Measurements from ENCODE around the gene TREML1.

The TREML1 gene

GRCh38 chr6:41167173-41167963 lies 13.2 kb upstream of the TREML1 start:
- no peak for TF ChIP-seq CTCF (IDR thresholded peaks at IDR 0.05; ENCODE audit: low read depth, low read length)
- no peak for DNase-seq (ENCODE audit: extremely low read depth, low read depth)

DNA sequence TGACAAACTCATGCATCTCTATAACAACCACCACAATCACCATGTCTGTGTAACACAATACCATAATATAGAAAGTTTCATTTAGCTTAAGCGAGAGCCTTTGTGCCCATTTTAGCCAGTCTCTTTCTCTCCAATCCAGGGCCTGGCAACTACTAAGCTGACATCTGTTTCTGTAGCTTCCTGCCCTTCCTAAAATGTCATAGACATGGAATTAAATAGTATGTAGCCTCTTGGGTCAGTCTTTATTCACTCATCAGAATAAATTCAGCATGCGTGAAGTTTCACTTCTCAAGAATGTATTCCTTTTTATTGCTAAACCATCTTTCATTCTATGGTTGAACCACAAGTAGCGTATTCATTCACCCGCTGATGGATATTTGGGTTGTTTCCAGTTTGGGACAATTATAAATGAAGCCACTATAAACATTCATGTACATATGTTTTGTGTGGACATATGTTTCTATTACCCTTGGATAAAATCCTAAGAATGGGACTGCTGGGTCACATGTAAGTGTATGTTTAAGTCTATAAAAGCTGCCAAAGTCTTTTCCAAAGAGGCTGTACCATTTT lies 10.5 kb upstream of the TREML1 start:
- no peak for DNase-seq (ENCODE audit: extremely low read depth, low read depth)
- no peak for TF ChIP-seq CTCF (IDR thresholded peaks at IDR 0.05; ENCODE audit: low read depth, low read length)

DNA sequence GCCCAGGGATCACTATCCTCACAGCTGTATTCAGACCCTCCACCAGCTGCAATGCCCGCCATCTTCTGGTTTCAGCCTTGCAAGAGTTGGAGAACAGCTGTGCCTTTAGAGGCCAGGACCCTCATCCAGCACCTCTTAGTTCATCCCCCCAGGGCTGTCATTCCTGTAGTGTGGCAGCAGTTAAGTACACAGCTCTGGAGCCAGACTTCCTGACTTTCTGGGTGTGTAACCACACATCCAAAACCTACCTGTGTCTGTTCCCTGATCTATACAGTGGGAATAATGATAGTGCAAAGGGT lies 9.2 kb upstream of the TREML1 start:
- no peak for TF ChIP-seq CTCF (IDR thresholded peaks at IDR 0.05; ENCODE audit: low read depth, low read length)
- DNase-seq (ENCODE audit: extremely low read depth, low read depth): no peak

DNA sequence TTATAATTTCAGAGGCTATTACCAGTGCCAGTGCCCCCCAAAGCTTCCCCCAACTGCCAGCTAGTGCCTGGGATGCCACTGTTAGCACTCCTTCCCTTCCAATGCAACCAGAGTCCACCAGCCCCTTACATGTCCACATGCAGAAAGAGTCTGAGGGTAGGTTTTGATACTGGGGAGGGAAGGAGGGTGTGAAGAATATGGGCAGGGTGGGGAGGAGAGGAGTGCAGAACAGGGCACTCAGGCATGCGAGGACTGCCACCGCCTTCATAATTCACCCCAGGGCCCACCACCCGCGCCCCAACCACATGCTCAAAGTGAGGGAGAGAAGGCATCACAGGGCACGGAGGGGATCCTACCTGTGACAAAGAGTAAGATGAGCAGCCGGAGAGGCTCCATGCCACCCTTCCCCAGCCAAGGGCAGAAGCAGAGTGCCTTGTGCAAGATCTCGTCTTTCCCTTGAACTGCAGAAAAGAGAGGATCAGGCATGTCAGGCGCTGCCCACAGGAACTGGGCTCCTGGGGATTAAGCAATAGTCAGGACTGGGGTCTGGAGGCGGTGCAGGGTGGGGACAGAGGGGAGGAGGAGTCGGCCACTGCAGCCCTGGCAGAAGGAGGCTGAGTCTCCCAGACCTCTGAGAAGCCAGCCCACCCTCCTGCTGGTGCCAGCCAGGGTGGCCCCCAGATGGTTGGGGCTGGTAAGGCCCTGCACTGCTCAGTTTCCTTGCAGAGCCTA lies 8.7 kb upstream of the TREML1 start, which contains the start of gene TREM2:
Gene TREM2 (minus strand): TSS at position 430 of the 732 bp plus-strand sequence. CDS start 34 bp downstream, at position 396.
- no peak for TF ChIP-seq CTCF (IDR thresholded peaks at IDR 0.05; ENCODE audit: low read depth, low read length)
- DNase-seq (ENCODE audit: extremely low read depth, low read depth): no peak

- TF ChIP-seq CTCF (IDR thresholded peaks at IDR 0.05; ENCODE audit: low read depth, low read length): no peak
- DNase-seq (ENCODE audit: extremely low read depth, low read depth): no peak
Observed at GRCh38 chr6:41161851-41162552, 7.9 kb upstream of the TREML1 start.

DNA sequence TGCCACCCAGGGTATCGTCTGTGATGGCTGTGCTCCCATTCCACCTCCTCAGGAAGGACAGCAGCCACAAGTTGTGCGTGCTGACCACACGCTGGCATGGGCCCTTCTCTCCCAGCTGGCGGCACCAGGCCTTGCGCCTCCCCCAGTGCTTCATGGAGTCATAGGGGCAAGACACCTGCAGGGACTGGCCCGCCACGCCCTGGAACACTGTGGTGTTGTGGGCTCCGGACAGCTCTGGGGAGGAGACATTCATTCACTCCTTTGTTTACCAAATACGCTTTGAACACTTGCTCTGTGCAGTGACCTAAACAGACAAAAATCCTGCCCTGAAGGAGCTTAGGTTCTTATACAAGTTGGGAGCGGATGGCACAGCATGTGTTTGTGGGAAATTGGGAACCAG lies 7.2 kb upstream of the TREML1 start:
- no peak for DNase-seq (ENCODE audit: extremely low read depth, low read depth)
- no peak for TF ChIP-seq CTCF (IDR thresholded peaks at IDR 0.05; ENCODE audit: low read depth, low read length)
